Upper lobe of left lung (tissue), 6 donors: ENCODE measurements around the gene CD58. TPM values are rescaled to one million over a fixed set of nuclear protein-coding genes. Genes with fewer than 3 reads are reported as not detected.

ENCODE experiments used
- ATAC-seq, 2 donors: fragments of 200-7000 bp; cut with Tn5 transposase; one replicate each; pipeline ENCODE4 v1.9.1; 2022; ENCODE audit warnings: mild to moderate bottlenecking in 2 of 2, moderate library complexity in 2 of 2; ENCODE audit not compliant: low FRiP score in 2 of 2
- DNase-seq, 2 donors: peaks; one replicate each; pipeline ENCODE4 v3.0.0-alpha.2; 2019 to 2020
- H3K27ac ChIP-seq, 4 donors: fragments of 200-600 bp; sonication (generic); one replicate each; pipeline ENCODE4 v1.5.1; 2016 to 2019
- H3K27me3 ChIP-seq, 4 donors: fragments of 200-600 bp; sonication (generic); one replicate each; pipeline ENCODE4 v1.5.1; 2017 to 2019
- H3K36me3 ChIP-seq, 4 donors: fragments of 200-600 bp; sonication (generic); one replicate each; pipeline ENCODE4 v1.5.1; 2016 to 2019
- H3K4me1 ChIP-seq, 4 donors: fragments of 200-600 bp; sonication (generic); one replicate each; pipeline ENCODE4 v1.5.1; 2018 to 2019
- H3K4me3 ChIP-seq, 4 donors: fragments of 200-600 bp; sonication (generic); one replicate each; pipeline ENCODE4 v1.5.1; 2017 to 2019; ENCODE audit warnings: mild to moderate bottlenecking in 2 of 4, moderate library complexity in 1 of 4
- H3K9me3 ChIP-seq, 4 donors: fragments of 200-600 bp; sonication (generic); one replicate each; pipeline ENCODE4 v1.5.1; 2018 to 2019
- CTCF ChIP-seq, 6 experiments: fragments of 450-650 bp in 4 of 6; fragments of 200-600 bp in 2 of 6; sonication (generic) in 2 of 6; IDR thresholded peaks; one replicate each; pipeline ENCODE4 v1.5.1; 2016 to 2019; ENCODE audit warnings: antibody characterized with exemption in 6 of 6
- EP300 ChIP-seq, 4 donors: sonication (generic); formaldehyde crosslinking; IDR thresholded peaks; one replicate each; pipeline ENCODE4 v1.5.1; 2017; ENCODE audit warnings: antibody characterized with exemption in 4 of 4, control low read depth in 2 of 4
- POLR2A ChIP-seq, 4 donors: fragments of 450-650 bp; IDR thresholded peaks; one replicate each; pipeline ENCODE4 v1.5.1; 2016 to 2017; ENCODE audit warnings: antibody characterized with exemption in 4 of 4, mild to moderate bottlenecking in 2 of 4
- POLR2AphosphoS5 ChIP-seq, 2 donors: sonication (generic); formaldehyde crosslinking; IDR thresholded peaks; one replicate each; pipeline ENCODE4 v1.5.1; 2017; ENCODE audit warnings: antibody characterized with exemption in 2 of 2
- WGBS, 2 donors: methylation state at CpG; one replicate each; pipeline ENCODE4 v1.1.5; 2017 to 2018; 5-methylcytosine and 5-hydroxymethylcytosine counted together
- total RNA-seq, 6 donors: library from RNA; depleted of rRNA in 4 of 6; stranded (reverse); fragments of >200 nt in 4 of 6; gene quantifications; one replicate each; pipeline versions ENCODE4 v1.1.0 to v1.2.1, GENCODE V29; 2016 to 2021
- donor health status: DM: no; HTN: no; CAD: no; lungs with moderate emphysema.
- donor health status: DM: no; HTN: yes; CAD: no; lungs with severe emphysema.

Gene CD58
- total RNA-seq, 6 donors from 2014 or later, result 17.8 to 52.0 (median 32.4) TPM

- TF ChIP-seq POLR2AphosphoS5 (IDR thresholded peaks at IDR 0.05) (no peak), POLR2A (IDR thresholded peaks at IDR 0.05) (no peak), CTCF (IDR thresholded peaks at IDR 0.05) (no peak), EP300 (IDR thresholded peaks at IDR 0.05) (no peak)
- WGBS, 2 donors, result 82 to 86% methylated on average over 5 of the region's 5 CpGs
- Histone ChIP-seq H3K4me3 (no peak overlapping the region), H3K27ac (peak overlapping the region in 3 of 4 donors; percentile 79 to 87 (median 86)), H3K36me3 (peaks cover 0 to 2% (median 0%) of the 10 kb centered on the region in 4 donors), H3K27me3 (no peaks in the 10 kb centered on the region), H3K4me1 (peaks cover 11 to 46% (median 16%) of the 10 kb centered on the region in 4 donors), H3K9me3 (no peaks in the 10 kb centered on the region)
- ATAC-seq (no peak), DNase-seq (no peak)
Observed at GRCh38 chr1:116502671-116503314, 68.0 kb downstream of the CD58 start.

- Histone ChIP-seq H3K9me3 (no peaks in the 10 kb centered on the region), H3K4me1 (peaks cover 11 to 50% (median 24%) of the 10 kb centered on the region in 4 donors), H3K36me3 (peaks cover 0 to 2% (median 0%) of the 10 kb centered on the region in 4 donors), H3K27ac (no peak overlapping the region), H3K27me3 (no peaks in the 10 kb centered on the region), H3K4me3 (no peak overlapping the region)
- WGBS, 2 donors, result 91 to 97% methylated on average over 2 of the region's 2 CpGs
- no peak for DNase-seq
- TF ChIP-seq POLR2AphosphoS5 (IDR thresholded peaks at IDR 0.05), result no peak
- no peak for TF ChIP-seq POLR2A (IDR thresholded peaks at IDR 0.05)
- no peak for TF ChIP-seq CTCF (IDR thresholded peaks at IDR 0.05)
- TF ChIP-seq EP300 (IDR thresholded peaks at IDR 0.05), result no peak
- ATAC-seq, result no peak
Observed at GRCh38 chr1:116501870-116502244, 69.0 kb downstream of the CD58 start.

GRCh38 chr1:116501125-116501869 lies 69.5 kb downstream of the CD58 start:
- Histone ChIP-seq H3K36me3 (peaks cover 0 to 2% (median 0%) of the 10 kb centered on the region in 4 donors), H3K4me1 (peaks cover 17 to 55% (median 29%) of the 10 kb centered on the region in 4 donors), H3K27me3 (no peaks in the 10 kb centered on the region), H3K27ac (no peak overlapping the region), H3K4me3 (no peak overlapping the region), H3K9me3 (no peaks in the 10 kb centered on the region)
- WGBS, 2 donors, result 82 to 90% methylated on average over 9 of the region's 9 CpGs
- ATAC-seq (no peak), DNase-seq (no peak)
- TF ChIP-seq POLR2A (IDR thresholded peaks at IDR 0.05) (no peak), POLR2AphosphoS5 (IDR thresholded peaks at IDR 0.05) (no peak), EP300 (IDR thresholded peaks at IDR 0.05) (no peak), CTCF (IDR thresholded peaks at IDR 0.05) (no peak)

- 53 to 63% methylated on average over 12 to 13 of the region's 13 CpGs for WGBS, 2 donors
- Histone ChIP-seq H3K27ac (peak overlapping the region in 1 of 4 donors; percentile 75), H3K9me3 (no peaks in the 10 kb centered on the region), H3K4me3 (no peak overlapping the region), H3K36me3 (peaks cover 0 to 2% (median 0%) of the 10 kb centered on the region in 4 donors), H3K4me1 (peaks cover 22 to 48% (median 37%) of the 10 kb centered on the region in 4 donors), H3K27me3 (no peaks in the 10 kb centered on the region)
- TF ChIP-seq CTCF (IDR thresholded peaks at IDR 0.05), result peak; percentile 75 to 86 (median 81)
- TF ChIP-seq POLR2A (IDR thresholded peaks at IDR 0.05), result no peak
- ATAC-seq (peak; percentile 70 to 87), DNase-seq (peak in 1 of 2 donors; percentile 47)
Observed at GRCh38 chr1:116498789-116499628, 71.8 kb downstream of the CD58 start.
